ENCODE measurements around the gene KRT6A.
"Not testable (repeated sequence)": the region's sequence is repeated elsewhere in the genome, so short reads cannot be mapped to it uniquely, and the experiment has no call there.

DNA sequence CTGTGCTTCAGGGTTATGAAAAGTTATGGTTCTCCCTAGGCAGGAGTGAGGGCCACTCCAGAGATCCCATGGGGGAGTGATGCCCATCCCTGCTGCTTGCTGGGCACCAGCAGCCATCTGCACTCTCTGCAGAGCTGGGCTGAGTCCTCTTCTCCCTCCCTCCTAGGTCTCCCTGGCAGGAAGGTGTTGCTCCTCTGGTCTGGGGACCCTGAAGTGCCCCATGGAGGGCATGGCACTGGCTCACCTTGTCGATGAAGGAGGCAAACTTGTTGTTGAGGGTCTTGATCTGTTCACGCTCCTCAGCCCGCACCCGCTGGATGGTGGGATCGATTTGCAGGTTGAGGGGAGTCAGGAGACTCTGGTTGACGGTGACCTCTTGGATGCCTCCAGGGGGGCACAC is 652 bp downstream of the KRT6A start:
- TF ChIP-seq, protein P1, sequence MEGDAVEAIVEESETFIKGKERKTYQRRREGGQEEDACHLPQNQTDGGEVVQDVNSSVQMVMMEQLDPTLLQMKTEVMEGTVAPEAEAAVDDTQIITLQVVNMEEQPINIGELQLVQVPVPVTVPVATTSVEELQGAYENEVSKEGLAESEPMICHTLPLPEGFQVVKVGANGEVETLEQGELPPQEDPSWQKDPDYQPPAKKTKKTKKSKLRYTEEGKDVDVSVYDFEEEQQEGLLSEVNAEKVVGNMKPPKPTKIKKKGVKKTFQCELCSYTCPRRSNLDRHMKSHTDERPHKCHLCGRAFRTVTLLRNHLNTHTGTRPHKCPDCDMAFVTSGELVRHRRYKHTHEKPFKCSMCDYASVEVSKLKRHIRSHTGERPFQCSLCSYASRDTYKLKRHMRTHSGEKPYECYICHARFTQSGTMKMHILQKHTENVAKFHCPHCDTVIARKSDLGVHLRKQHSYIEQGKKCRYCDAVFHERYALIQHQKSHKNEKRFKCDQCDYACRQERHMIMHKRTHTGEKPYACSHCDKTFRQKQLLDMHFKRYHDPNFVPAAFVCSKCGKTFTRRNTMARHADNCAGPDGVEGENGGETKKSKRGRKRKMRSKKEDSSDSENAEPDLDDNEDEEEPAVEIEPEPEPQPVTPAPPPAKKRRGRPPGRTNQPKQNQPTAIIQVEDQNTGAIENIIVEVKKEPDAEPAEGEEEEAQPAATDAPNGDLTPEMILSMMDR (IDR thresholded peaks at IDR 0.05) = not testable (repeated sequence)
- not testable (repeated sequence) for TF ChIP-seq EZH2 (IDR thresholded peaks at IDR 0.05; ENCODE audit: borderline replicate concordance, insufficient read depth, low read depth, low read length, poor library complexity, severe bottlenecking)

Data from B cell (primary cell).